Vagina (tissue), 2 donors: ENCODE data around the gene CACNA2D1. TPM values are rescaled to one million over a fixed set of nuclear protein-coding genes. Genes with fewer than 3 reads are reported as not detected.

Experiments
- DNase-seq, 2 donors: peaks; one replicate each; pipeline ENCODE4 v3.0.0-alpha.2; 2017; ENCODE audit errors: extremely low spot score in 2 of 2
- H3K27ac ChIP-seq: fragments of 200-600 bp; sonication (generic); one replicate; pipeline ENCODE4 v1.5.1; 2019
- H3K27me3 ChIP-seq: fragments of 200-600 bp; sonication (generic); one replicate; pipeline ENCODE4 v1.5.1; 2019
- H3K36me3 ChIP-seq, 2 donors: fragments of 200-600 bp; sonication (generic); one replicate each; pipeline ENCODE4 v1.5.1; 2017 to 2019
- H3K4me1 ChIP-seq: fragments of 200-600 bp; sonication (generic); one replicate; pipeline ENCODE4 v1.5.1; 2019
- H3K4me3 ChIP-seq, 2 donors: fragments of 200-600 bp; sonication (generic); 1 replicate in 1 of 2; 2 replicates in 1 of 2; pipeline ENCODE4 v1.5.1; 2016 to 2019
- H3K9me3 ChIP-seq: fragments of 200-600 bp; sonication (generic); one replicate; pipeline ENCODE4 v1.5.1; 2019
- CTCF ChIP-seq, 3 experiments: fragments of 450-650 bp in 2 of 3; fragments of 200-600 bp in 1 of 3; sonication (generic) in 1 of 3; IDR thresholded peaks; one replicate each; pipeline ENCODE4 v1.5.1; 2017 to 2019; ENCODE audit warnings: antibody characterized with exemption in 3 of 3, mild to moderate bottlenecking in 2 of 3, moderate library complexity in 2 of 3
- POLR2A ChIP-seq, 2 donors: fragments of 450-650 bp; IDR thresholded peaks; one replicate each; pipeline ENCODE4 v1.6.1; 2017; ENCODE audit warnings: antibody characterized with exemption in 2 of 2, mild to moderate bottlenecking in 2 of 2, moderate library complexity in 2 of 2
- POLR2AphosphoS5 ChIP-seq, 2 donors: sonication (generic); formaldehyde crosslinking; IDR thresholded peaks; one replicate each; pipeline ENCODE4 v1.9.0; 2017; ENCODE audit warnings: antibody characterized with exemption in 2 of 2, mild to moderate bottlenecking in 2 of 2, low read depth in 1 of 2; ENCODE audit not compliant: insufficient read depth in 1 of 2
- intact Hi-C: fragments of 100-400 bp; cut with DNase I; formaldehyde crosslinking; loops from one replicate; pipeline ENCODE4 v1.15.1; 2023
- total RNA-seq: library from RNA; depleted of rRNA; stranded (reverse); fragments of >200 nt; gene quantifications from one replicate; pipeline ENCODE4 v1.2.3, GENCODE V29; 2016

Gene CACNA2D1
- total RNA-seq, 1 donor from 2014 or later: 16.9 TPM

GRCh38 chr7:82294865-82295264, 148.7 kb downstream of the CACNA2D1 start:
- H3K36me3 ChIP-seq: no peaks in the 10 kb centered on the region
- no peak for DNase-seq
- H3K4me1 ChIP-seq: no peaks in the 10 kb centered on the region
- H3K4me3 ChIP-seq: no peak overlapping the region
- intact Hi-C loops: no loop called here
- H3K27me3 ChIP-seq: no peaks in the 10 kb centered on the region
- no peak for TF ChIP-seq POLR2A (IDR thresholded peaks at IDR 0.05)
- no peak for TF ChIP-seq POLR2AphosphoS5 (IDR thresholded peaks at IDR 0.05; ENCODE audit: insufficient read depth in 1 of 2, low read depth in 1 of 2)
- no peak for TF ChIP-seq CTCF (IDR thresholded peaks at IDR 0.05)
- H3K9me3 ChIP-seq: no peaks in the 10 kb centered on the region
- no peak overlapping the region for H3K27ac ChIP-seq

DNA sequence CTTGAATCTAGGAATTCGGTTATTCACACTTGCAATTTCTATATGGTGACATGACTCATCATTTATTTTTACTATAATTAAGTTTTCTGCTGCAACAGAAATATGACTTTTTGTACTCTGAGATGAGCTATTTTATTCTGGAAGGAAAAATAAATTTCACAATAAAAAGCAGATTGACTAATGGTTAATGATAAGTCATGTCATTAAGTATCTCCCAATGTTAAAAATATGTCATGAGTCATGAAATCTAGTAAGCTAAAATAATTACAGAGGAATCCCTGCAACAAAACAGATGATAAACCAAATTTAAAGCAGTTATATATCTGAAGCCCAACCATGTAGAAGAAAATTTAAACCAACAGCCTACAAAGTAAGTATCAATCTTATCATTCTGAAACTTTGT, 149.2 kb downstream of the CACNA2D1 start:
- no peak overlapping the region for H3K4me3 ChIP-seq
- no peak for TF ChIP-seq POLR2AphosphoS5 (IDR thresholded peaks at IDR 0.05; ENCODE audit: insufficient read depth in 1 of 2, low read depth in 1 of 2)
- TF ChIP-seq POLR2A (IDR thresholded peaks at IDR 0.05): no peak
- TF ChIP-seq CTCF (IDR thresholded peaks at IDR 0.05): no peak
- intact Hi-C loops: no loop called here
- no peaks in the 10 kb centered on the region for H3K36me3 ChIP-seq
- H3K4me1 ChIP-seq: no peaks in the 10 kb centered on the region
- H3K27me3 ChIP-seq: no peaks in the 10 kb centered on the region
- no peak overlapping the region for H3K27ac ChIP-seq
- no peaks in the 10 kb centered on the region for H3K9me3 ChIP-seq
- no peak for DNase-seq

- Histone ChIP-seq H3K27me3 (no peaks in the 10 kb centered on the region), H3K9me3 (no peaks in the 10 kb centered on the region), H3K4me3 (no peak overlapping the region), H3K27ac (no peak overlapping the region), H3K4me1 (no peaks in the 10 kb centered on the region), H3K36me3 (no peaks in the 10 kb centered on the region)
- intact Hi-C loops: no loop called here
- no peak for TF ChIP-seq POLR2A (IDR thresholded peaks at IDR 0.05)
- no peak for TF ChIP-seq POLR2AphosphoS5 (IDR thresholded peaks at IDR 0.05; ENCODE audit: insufficient read depth in 1 of 2, low read depth in 1 of 2)
- no peak for TF ChIP-seq CTCF (IDR thresholded peaks at IDR 0.05)
- DNase-seq: no peak
These were observed 150.1 kb downstream of the CACNA2D1 start for GRCh38 chr7:82293467-82293866.

GRCh38 chr7:82291931-82292330, 151.6 kb downstream of the CACNA2D1 start:
- Histone ChIP-seq H3K27me3 (no peaks in the 10 kb centered on the region), H3K27ac (no peak overlapping the region), H3K36me3 (no peaks in the 10 kb centered on the region), H3K4me3 (no peak overlapping the region), H3K4me1 (no peaks in the 10 kb centered on the region), H3K9me3 (no peaks in the 10 kb centered on the region)
- TF ChIP-seq POLR2AphosphoS5 (IDR thresholded peaks at IDR 0.05; ENCODE audit: insufficient read depth in 1 of 2, low read depth in 1 of 2) (no peak), POLR2A (IDR thresholded peaks at IDR 0.05) (no peak), CTCF (IDR thresholded peaks at IDR 0.05) (no peak)
- DNase-seq: no peak
- intact Hi-C loops: no loop called here

- intact Hi-C loops: no loop called here
- no peak for DNase-seq
- Histone ChIP-seq H3K4me1 (no peaks in the 10 kb centered on the region), H3K27ac (no peak overlapping the region), H3K27me3 (no peaks in the 10 kb centered on the region), H3K9me3 (no peaks in the 10 kb centered on the region), H3K36me3 (no peaks in the 10 kb centered on the region), H3K4me3 (no peak overlapping the region)
- TF ChIP-seq POLR2A (IDR thresholded peaks at IDR 0.05): no peak
- no peak for TF ChIP-seq POLR2AphosphoS5 (IDR thresholded peaks at IDR 0.05; ENCODE audit: insufficient read depth in 1 of 2, low read depth in 1 of 2)
- TF ChIP-seq CTCF (IDR thresholded peaks at IDR 0.05): no peak
These were observed 153.7 kb downstream of the CACNA2D1 start for GRCh38 chr7:82289889-82290288.
